ENCODE measurements around the gene TMPRSS3. TPM values are rescaled to one million over a fixed set of nuclear protein-coding genes. Genes with fewer than 3 reads are reported as not detected.

TMPRSS3 gene
- total RNA-seq, 1 donor, result not detected

- no peak overlapping the region for H3K4me3 ChIP-seq (ENCODE audit: low read depth, low read length)
- DNase-seq (ENCODE audit: low read depth), result no peak
- TF ChIP-seq CTCF (IDR thresholded peaks at IDR 0.05; ENCODE audit: insufficient read depth, low read depth, low read length), result no peak
Measured at GRCh38 chr21:42340187-42341050, 55.4 kb downstream of the TMPRSS3 start.

GRCh38 chr21:42338729-42339715 lies 56.8 kb downstream of the TMPRSS3 start:
- no peak overlapping the region for H3K4me3 ChIP-seq (ENCODE audit: low read depth, low read length)
- TF ChIP-seq CTCF (IDR thresholded peaks at IDR 0.05; ENCODE audit: insufficient read depth, low read depth, low read length), result no peak
- DNase-seq (ENCODE audit: low read depth), result no peak

- peak; percentile 53 for TF ChIP-seq CTCF (IDR thresholded peaks at IDR 0.05; ENCODE audit: insufficient read depth, low read depth, low read length)
- DNase-seq (ENCODE audit: low read depth), result peak; percentile 24
- no peak overlapping the region for H3K4me3 ChIP-seq (ENCODE audit: low read depth, low read length)
Measured at GRCh38 chr21:42337830-42338728, 57.8 kb downstream of the TMPRSS3 start.

- H3K4me3 ChIP-seq (ENCODE audit: low read depth, low read length), result no peak overlapping the region
- no peak for DNase-seq (ENCODE audit: low read depth)
- TF ChIP-seq CTCF (IDR thresholded peaks at IDR 0.05; ENCODE audit: insufficient read depth, low read depth, low read length), result no peak
Measured at GRCh38 chr21:42337276-42337675, 58.6 kb downstream of the TMPRSS3 start.

- peak; percentile 3 for DNase-seq (ENCODE audit: low read depth)
- H3K4me3 ChIP-seq (ENCODE audit: low read depth, low read length), result no peak overlapping the region
- no peak for TF ChIP-seq CTCF (IDR thresholded peaks at IDR 0.05; ENCODE audit: insufficient read depth, low read depth, low read length)
Measured at GRCh38 chr21:42336054-42336453, 59.8 kb downstream of the TMPRSS3 start.

All from fibroblast of villous mesenchyme (primary cell).